Gastroesophageal sphincter (tissue), 2 donors: ENCODE results near the gene CEP97.

Experiments
- EP300 ChIP-seq: sonication (generic); formaldehyde crosslinking; IDR thresholded peaks from one replicate; pipeline ENCODE4 v1.6.1; 2017; ENCODE audit warnings: antibody characterized with exemption, mild to moderate bottlenecking
- POLR2A ChIP-seq, 2 donors: fragments of 450-650 bp; IDR thresholded peaks; one replicate each; pipeline ENCODE4 v1.6.1; 2017; ENCODE audit warnings: antibody characterized with exemption in 2 of 2, mild to moderate bottlenecking in 2 of 2, moderate library complexity in 1 of 2
- POLR2AphosphoS5 ChIP-seq: sonication (generic); formaldehyde crosslinking; IDR thresholded peaks from one replicate; pipeline ENCODE4 v1.6.1; 2017; ENCODE audit warnings: antibody characterized with exemption

DNA sequence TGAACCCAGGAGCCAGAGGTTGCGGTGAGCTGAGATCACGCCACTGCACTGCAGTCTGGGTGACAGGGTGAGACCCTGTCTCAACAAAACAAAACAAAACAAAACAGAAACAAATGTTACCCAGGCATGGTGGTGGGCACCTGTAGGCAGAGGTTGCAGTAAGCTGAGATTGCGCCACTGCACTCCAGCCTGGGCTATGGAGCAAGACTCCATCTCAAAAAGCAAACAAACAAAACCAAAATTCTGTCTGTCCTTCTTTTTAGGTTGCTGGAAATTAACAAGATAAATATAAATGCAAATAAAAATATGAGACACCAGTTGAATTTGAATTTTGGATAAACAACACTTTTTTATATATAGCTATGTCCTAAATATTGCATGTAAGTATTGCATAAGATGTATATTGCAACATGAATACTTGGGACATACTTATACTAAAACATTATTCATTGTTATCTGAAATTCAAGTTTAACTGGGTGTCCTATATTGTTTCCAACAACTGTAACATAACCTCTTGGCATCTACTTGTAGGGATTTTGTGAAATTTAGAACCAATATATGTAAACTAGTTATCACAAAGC, 4.7 kb upstream of the CEP97 start:
- no peak for TF ChIP-seq EP300
- TF ChIP-seq POLR2A (IDR thresholded peaks at IDR 0.05): no peak
- no peak for TF ChIP-seq POLR2AphosphoS5
